Aorta (tissue), 5 donors: ENCODE measurements around the gene ZNF410. TPM values are rescaled to one million over a fixed set of nuclear protein-coding genes. Genes with fewer than 3 reads are reported as not detected.

Source experiments
- ATAC-seq: fragments of 200-7000 bp; cut with Tn5 transposase; one replicate; pipeline ENCODE4 v1.9.1; 2022; ENCODE audit warnings: moderate library complexity; ENCODE audit not compliant: low FRiP score
- DNase-seq, 2 donors: peaks; one replicate each; pipeline ENCODE4 v3.0.0-alpha.2; 2020
- H3K27ac ChIP-seq, 2 donors: one replicate each; pipeline ENCODE4 v1.5.1; 2013; ENCODE audit warnings: low read length in 2 of 2, mild to moderate bottlenecking in 2 of 2, moderate library complexity in 2 of 2, control low read depth in 1 of 2, inconsistent platforms in 1 of 2, low read depth in 1 of 2
- H3K27me3 ChIP-seq, 2 donors: one replicate each; pipeline ENCODE4 v1.6.1; 2013; ENCODE audit warnings: control low read depth in 1 of 2, low read length in 1 of 2, mild to moderate bottlenecking in 1 of 2, moderate library complexity in 1 of 2; ENCODE audit not compliant: insufficient read depth in 2 of 2, control insufficient read depth in 1 of 2
- H3K36me3 ChIP-seq, 2 donors: one replicate each; pipeline ENCODE4 v1.6.1; 2013; ENCODE audit warnings: control low read depth in 1 of 2, low read length in 1 of 2, mild to moderate bottlenecking in 1 of 2; ENCODE audit not compliant: insufficient read depth in 2 of 2, control insufficient read depth in 1 of 2
- H3K4me1 ChIP-seq, 2 donors: one replicate each; pipeline ENCODE4 v1.6.1; 2013; ENCODE audit warnings: low read length in 2 of 2, control low read depth in 1 of 2, mild to moderate bottlenecking in 1 of 2, moderate library complexity in 1 of 2; ENCODE audit not compliant: insufficient read depth in 2 of 2, control insufficient read depth in 1 of 2
- H3K4me3 ChIP-seq, 2 donors: one replicate each; pipeline ENCODE4 v1.5.1; 2013; ENCODE audit warnings: low read length in 2 of 2, control low read depth in 1 of 2, mild to moderate bottlenecking in 1 of 2
- H3K9me3 ChIP-seq: one replicate; pipeline ENCODE4 v1.6.1; 2013; ENCODE audit warnings: mild to moderate bottlenecking, low read length; ENCODE audit not compliant: control insufficient read depth
- WGBS, 2 donors: extraction: QIAGEN DNeasy Blood & Tissue Kit; methylation state at CpG; one replicate each; pipeline ENCODE4 v1.1.7; 2013; 5-methylcytosine and 5-hydroxymethylcytosine counted together
- intact Hi-C, 2 donors: fragments of 100-400 bp; cut with DNase I; formaldehyde crosslinking; loops; one replicate each; pipeline versions ENCODE4 v1.14.2 to v1.15.0; 2022
- polyA plus RNA-seq, 2 donors: library from polyadenylated mRNA; stranded (reverse); fragments of 200-250 nt; gene quantifications; one replicate each; pipeline ENCODE4 v1.2.3, GENCODE V29; 2013
- total RNA-seq, 2 donors: library from RNA; stranded (reverse); fragmentation: NEBNext Ultra II Directional; extraction: Animal tissue kit (Norgen Biotek cat#: 25700); gene quantifications; one replicate each; pipeline ENCODE4 v1.2.1, GENCODE V29; 2021
- donor health status: healthy with polysubstance abuse.
- donor health status: Bipolar disorder and iron deficiency.
- donor health status: DM: no; HTN: no; CAD: no.
- donor health status: DM: no; HTN: no; CAD: no.
- donor health status: DM: yes; HTN: yes; CAD: no.

The ZNF410 gene
- total and polyA plus RNA-seq, 4 donors, result 30.1 to 45.7 (median 36.7) TPM

DNA sequence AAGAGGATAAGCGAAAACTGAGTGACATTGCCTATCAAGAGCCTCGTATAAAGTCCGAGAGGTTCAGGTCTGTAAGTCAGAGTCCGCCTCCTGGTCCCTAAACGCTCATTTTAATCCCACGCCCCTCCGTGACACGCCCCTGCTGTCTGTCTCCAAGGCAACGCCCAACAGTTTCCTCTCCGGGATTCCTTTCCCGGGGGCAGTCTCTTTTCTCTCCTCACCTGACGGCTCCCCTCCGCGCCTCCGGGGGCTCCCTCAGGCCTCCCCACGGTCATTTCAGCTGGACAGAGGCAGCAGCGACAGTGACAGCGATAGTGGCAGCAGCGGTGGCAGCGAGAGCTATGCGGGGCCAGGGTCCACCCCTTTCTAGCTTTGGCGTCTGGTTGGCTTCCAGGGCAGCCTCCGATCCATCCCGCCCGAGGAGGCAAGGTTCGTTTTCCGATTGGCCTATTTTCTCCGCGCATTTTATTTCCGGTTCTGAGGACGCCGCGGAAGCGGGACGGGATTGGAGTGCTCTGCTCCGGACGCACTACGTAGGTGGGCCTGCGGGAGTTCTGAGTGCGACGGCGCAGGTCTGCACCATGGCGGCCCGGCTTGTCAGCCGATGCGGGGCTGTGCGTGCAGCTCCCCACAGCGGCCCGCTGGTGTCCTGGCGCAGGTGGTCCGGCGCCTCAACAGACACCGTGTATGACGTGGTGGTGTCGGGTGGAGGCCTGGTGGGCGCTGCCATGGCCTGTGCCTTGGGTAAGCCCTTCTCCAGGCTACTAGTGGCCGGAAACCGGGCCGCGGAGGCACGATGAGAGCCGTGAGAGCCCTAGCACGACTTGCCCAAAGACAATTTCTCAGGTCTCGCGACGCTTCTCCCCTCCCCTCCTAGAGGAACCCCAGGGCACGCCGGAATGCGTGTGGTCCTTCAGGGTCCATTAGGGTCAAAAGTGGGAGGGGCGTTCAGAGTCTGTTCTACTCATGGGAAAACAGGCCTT, 63.4 kb downstream of the ZNF410 start, which contains the start of the genes COQ6 and FAM161B:
TSS of gene COQ6 (plus strand) at position 551 of the 983 bp plus-strand sequence. CDS start at position 582, 31 bp downstream.
TSS of gene FAM161B (minus strand) at position 343 of the 983 bp plus-strand sequence. CDS start at position 275, 68 bp downstream.
- WGBS, 2 donors, result 0% methylated on average over 70 of the region's 70 CpGs
- intact Hi-C loops, result loop anchor here in 1 of 2 donors (2.0 to 10.0 kb wide), 3 partner anchors 63 to 305 kb away; partner anchors contain the start of genes DNAL1 and ZNF410

DNA sequence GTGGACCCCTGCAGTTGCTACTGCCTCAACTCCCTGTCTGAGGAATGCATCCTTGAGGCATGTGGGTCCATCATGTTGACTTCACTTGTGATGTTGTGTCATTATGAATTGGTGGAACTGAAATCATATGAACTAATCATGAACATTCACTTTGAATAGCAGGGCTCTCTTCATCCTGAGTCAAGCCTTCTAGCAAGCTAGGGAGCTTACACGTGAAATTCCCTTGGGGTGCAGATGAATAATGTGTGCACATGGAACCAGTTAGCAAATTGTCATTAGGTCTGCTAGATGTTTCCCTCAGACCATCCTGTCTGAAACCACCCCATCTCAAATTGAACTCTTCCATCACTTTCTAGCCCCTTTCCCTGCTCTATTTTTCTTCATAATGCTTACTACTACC, 67.1 kb downstream of the ZNF410 start:
- no peak overlapping the region for H3K27ac ChIP-seq
- ATAC-seq (no peak), DNase-seq (no peak)
- 38 to 52% methylated on average over 1 of the region's 1 CpG for WGBS, 2 donors
- peaks cover 2 to 8% of the 10 kb centered on the region in 2 donors for H3K36me3 ChIP-seq
- H3K9me3 ChIP-seq, result no peaks in the 10 kb centered on the region
- intact Hi-C loops, result loop anchor here in 1 of 2 donors (5.0 kb wide), 1 partner anchor 84 kb away; no protein-coding TSS in a partner anchor
- no peaks in the 10 kb centered on the region for H3K4me1 ChIP-seq
- no peaks in the 10 kb centered on the region for H3K27me3 ChIP-seq
- no peak overlapping the region for H3K4me3 ChIP-seq

More for the DNA sequence above, 63.4 kb downstream of the ZNF410 start, which contains the start of the genes COQ6 and FAM161B:
- Histone ChIP-seq H3K4me3 (peak within 1 kb of the TSS; percentile 45 to 60), H3K9me3 (no peaks in the 10 kb centered on the region), H3K4me1 (no peaks in the 10 kb centered on the region), H3K27ac (peak within 1 kb of the TSS in 1 of 2 donors; percentile 76), H3K27me3 (no peaks in the 10 kb centered on the region), H3K36me3 (peaks cover 0 to 3% of the 10 kb centered on the region in 2 donors)
- DNase-seq (peak; percentile 96), ATAC-seq (peak; percentile 98)

DNA sequence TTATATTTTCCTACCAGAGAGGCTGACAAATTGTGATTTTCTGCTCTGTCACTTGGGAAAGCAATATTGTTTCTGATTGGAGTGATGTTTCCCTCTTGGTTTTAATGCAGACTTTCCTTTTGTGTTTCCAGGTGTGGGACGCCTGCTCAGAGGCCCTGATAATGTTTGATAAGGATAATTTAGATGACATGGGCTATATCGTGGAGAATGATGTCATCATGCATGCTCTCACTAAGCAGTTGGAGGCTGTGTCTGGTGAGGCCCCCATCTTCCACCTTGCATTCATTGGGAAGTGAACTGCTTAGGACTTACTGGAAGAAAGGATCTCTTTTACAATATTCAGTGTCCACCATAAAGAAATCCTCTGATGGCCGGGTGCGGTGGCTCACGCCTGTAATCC, 69.0 kb downstream of the ZNF410 start:
- no peaks in the 10 kb centered on the region for H3K27me3 ChIP-seq
- H3K9me3 ChIP-seq, result no peaks in the 10 kb centered on the region
- H3K4me3 ChIP-seq, result no peak overlapping the region
- DNase-seq (no peak), ATAC-seq (no peak)
- H3K4me1 ChIP-seq, result no peaks in the 10 kb centered on the region
- 86 to 88% methylated on average over 5 of the region's 5 CpGs for WGBS, 2 donors
- peaks cover 2 to 19% of the 10 kb centered on the region in 2 donors for H3K36me3 ChIP-seq
- intact Hi-C loops, result no loop called here
- no peak overlapping the region for H3K27ac ChIP-seq

DNA sequence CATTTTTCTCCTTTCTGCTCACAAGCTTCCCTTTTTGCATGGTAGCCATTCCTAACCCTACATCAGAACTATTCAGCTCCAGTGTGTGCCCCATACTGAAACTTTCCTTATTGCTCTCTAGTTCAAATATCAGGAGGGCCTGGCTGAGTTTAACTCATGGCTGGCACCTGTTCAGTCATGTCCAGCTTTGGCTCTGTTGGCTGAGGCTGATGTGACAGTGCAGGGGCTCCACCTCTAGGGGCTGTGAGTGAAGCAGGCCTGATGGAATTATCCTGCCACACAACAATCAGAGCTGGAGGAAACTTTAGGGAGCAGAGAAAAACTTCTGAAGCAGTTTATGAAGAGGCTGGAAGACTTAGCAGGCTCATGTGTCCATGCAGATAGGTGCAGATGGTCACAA, 71.9 kb downstream of the ZNF410 start:
- no peak for ATAC-seq
- H3K36me3 ChIP-seq, result peaks cover 4 to 20% of the 10 kb centered on the region in 2 donors
- H3K4me3 ChIP-seq, result no peak overlapping the region
- no peak for DNase-seq
- H3K27ac ChIP-seq, result no peak overlapping the region
- intact Hi-C loops, result no loop called here
- no peaks in the 10 kb centered on the region for H3K4me1 ChIP-seq
- no peaks in the 10 kb centered on the region for H3K27me3 ChIP-seq
- no peaks in the 10 kb centered on the region for H3K9me3 ChIP-seq

DNA sequence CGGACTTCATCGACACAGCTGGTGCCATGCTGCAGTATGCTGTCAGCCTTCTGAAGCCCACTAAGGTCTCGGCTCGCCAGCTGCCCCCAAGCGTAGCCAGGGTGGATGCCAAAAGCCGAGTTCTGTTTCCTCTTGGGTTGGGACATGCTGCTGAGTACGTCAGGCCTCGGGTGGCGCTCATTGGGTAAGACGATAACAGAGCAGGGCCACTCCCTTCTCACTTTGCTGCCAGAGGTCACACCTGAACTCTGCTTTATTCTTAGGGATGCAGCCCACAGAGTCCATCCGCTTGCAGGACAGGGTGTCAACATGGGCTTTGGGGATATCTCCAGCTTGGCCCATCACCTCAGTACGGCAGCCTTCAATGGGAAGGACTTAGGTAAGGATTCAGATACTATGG, 74.5 kb downstream of the ZNF410 start:
- no peak for ATAC-seq

DNA sequence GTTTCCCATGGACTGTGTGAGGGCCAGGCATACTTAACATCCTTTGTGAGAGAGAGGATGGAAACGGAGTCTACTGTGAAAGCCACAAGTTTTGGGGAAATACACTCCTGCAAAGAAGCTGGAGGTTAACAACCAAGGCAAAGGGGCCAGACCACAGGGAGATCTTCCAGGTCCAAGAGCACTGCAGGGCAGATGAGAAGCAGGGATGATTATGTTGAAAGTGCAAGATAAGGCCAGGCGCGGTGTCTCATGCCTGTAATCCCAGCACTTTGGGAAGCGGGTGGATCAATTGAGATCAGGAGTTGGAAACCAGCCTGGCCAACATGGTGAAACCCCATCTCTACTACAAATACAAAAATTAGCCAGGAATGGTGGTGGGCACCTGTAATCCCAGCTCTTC, 78.6 kb downstream of the ZNF410 start:
- no peaks in the 10 kb centered on the region for H3K4me1 ChIP-seq
- DNase-seq (no peak), ATAC-seq (no peak)
- H3K9me3 ChIP-seq, result no peaks in the 10 kb centered on the region
- no peak overlapping the region for H3K27ac ChIP-seq
- intact Hi-C loops, result no loop called here
- peaks cover 7 to 15% of the 10 kb centered on the region in 2 donors for H3K36me3 ChIP-seq
- no peaks in the 10 kb centered on the region for H3K27me3 ChIP-seq
- no peak overlapping the region for H3K4me3 ChIP-seq
- WGBS, 2 donors, result 91 to 94% methylated on average over 4 of the region's 4 CpGs

More for the DNA sequence above, 74.5 kb downstream of the ZNF410 start:
- intact Hi-C loops, result no loop called here
- Histone ChIP-seq H3K27me3 (no peaks in the 10 kb centered on the region), H3K27ac (no peak overlapping the region), H3K36me3 (peaks cover 4 to 20% of the 10 kb centered on the region in 2 donors), H3K9me3 (no peaks in the 10 kb centered on the region), H3K4me1 (no peaks in the 10 kb centered on the region), H3K4me3 (no peak overlapping the region)
- WGBS, 2 donors, result 92 to 93% methylated on average over 12 of the region's 12 CpGs
- no peak for DNase-seq

DNA sequence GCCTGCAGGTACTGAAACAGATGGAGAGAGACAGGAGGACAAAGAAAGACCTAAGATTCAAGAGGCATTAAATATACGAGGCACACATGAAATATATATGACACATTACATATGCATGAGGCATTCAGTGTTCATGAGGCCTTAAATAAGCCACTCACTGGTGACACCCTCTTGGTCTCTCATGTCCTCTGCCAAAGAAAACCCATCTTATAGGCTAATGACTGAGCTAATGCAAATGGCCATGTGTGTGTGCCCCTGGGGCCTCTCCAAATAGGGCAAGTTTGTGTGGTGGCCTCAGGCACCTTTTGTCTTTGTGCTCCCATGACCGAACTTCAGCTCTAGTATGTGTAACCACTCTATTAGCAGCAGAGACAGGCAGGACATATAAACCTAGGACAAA, 82.2 kb downstream of the ZNF410 start:
- H3K27ac ChIP-seq, result no peak overlapping the region
- no peak for DNase-seq
- no peaks in the 10 kb centered on the region for H3K27me3 ChIP-seq
- no peaks in the 10 kb centered on the region for H3K9me3 ChIP-seq
- WGBS, 2 donors, result 90 to 92% methylated on average over 2 of the region's 2 CpGs
- H3K4me1 ChIP-seq, result no peaks in the 10 kb centered on the region
- no peak for ATAC-seq
- intact Hi-C loops, result no loop called here
- no peak overlapping the region for H3K4me3 ChIP-seq
- H3K36me3 ChIP-seq, result peaks cover 5 to 8% of the 10 kb centered on the region in 2 donors

DNA sequence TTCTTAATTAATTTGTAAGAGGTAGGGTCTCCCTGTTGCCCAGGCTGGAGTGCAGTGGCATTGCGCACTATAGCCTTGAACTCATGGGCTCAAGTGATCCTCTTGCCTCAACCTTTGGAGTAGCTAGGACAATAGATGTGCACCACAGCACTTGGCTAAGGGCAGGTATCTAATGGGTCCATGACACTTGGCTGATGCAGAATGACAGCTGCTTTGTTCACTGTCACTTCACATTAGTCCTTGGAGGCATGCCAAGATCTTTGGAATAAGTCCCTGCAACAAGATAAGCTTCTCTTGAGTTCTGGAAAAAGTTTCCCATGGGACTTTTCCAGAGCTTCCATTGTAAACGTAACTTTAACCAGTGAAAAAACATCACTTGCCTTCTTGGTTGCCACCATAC, 86.8 kb downstream of the ZNF410 start:
- Histone ChIP-seq H3K9me3 (no peaks in the 10 kb centered on the region), H3K4me3 (no peak overlapping the region), H3K27ac (no peak overlapping the region), H3K4me1 (no peaks in the 10 kb centered on the region), H3K27me3 (no peaks in the 10 kb centered on the region), H3K36me3 (peaks cover 5 to 7% of the 10 kb centered on the region in 2 donors)
- intact Hi-C loops, result no loop called here
- 51 to 60% methylated on average over 2 of the region's 2 CpGs for WGBS, 2 donors
- ATAC-seq, result no peak
- DNase-seq, result no peak
